HK-2 (cell line): ENCODE results near the gene PCDHGB2.
"Not testable (repeated sequence)": the region's sequence is repeated elsewhere in the genome, so short reads cannot be mapped to it uniquely, and the experiment has no call there.

Experiments
- DNase-seq: peaks from one replicate; pipeline ENCODE4 v3.0.0-alpha.2; 2018; ENCODE audit not compliant: unreplicated experiment

The PCDHGB2 gene

GRCh38 chr5:141384471-141385267 is 24.9 kb downstream of the PCDHGB2 start:
- no peak for DNase-seq

- not testable (repeated sequence) for DNase-seq
Observed at GRCh38 chr5:141387557-141388311, 27.9 kb downstream of the PCDHGB2 start, which contains the start of gene PCDHGB4. Gene PCDHGB4, plus strand, starts transcription at chr5:141387698. Its CDS starts 187 bp downstream, at chr5:141387885.

DNA sequence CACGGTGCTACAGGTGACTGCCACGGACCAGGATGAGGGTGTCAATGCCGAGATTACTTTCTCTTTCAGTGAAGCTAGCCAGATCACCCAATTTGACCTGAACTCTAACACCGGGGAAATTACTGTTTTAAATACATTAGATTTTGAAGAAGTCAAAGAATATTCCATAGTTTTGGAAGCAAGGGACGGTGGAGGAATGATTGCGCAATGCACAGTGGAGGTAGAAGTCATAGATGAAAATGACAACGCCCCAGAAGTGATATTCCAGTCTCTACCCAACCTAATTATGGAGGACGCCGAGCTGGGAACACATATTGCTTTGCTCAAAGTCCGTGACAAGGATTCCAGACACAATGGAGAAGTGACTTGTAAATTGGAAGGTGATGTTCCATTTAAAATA is 28.9 kb downstream of the PCDHGB2 start:
- no peak for DNase-seq

DNA sequence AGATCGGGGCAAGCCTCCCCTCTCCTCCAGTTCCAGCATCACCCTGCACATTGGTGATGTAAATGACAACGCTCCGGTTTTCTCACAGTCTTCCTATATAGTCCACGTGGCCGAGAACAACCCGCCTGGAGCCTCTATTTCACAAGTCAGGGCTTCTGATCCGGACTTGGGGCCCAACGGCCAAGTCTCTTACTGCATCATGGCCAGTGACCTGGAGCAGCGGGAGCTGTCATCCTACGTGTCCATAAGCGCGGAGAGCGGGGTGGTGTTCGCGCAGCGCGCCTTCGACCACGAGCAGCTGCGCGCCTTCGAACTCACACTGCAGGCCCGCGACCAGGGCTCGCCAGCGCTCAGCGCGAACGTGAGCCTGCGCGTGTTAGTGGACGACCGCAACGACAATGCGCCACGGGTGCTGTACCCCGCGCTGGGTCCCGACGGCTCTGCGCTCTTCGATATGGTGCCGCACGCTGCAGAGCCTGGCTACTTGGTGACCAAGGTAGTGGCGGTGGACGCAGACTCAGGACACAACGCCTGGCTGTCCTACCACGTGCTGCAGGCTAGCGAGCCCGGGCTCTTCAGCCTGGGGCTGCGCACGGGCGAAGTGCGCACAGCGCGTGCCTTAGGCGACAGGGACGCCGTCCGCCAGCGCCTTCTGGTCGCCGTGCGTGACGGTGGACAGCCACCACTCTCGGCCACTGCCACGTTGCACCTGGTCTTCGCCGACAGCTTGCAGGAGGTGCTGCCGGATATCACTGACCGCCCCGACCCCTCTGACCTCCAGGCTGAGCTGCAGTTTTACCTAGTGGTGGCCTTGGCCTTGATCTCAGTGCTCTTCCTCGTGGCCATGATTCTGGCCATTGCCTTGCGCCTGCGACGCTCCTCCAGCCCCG is 29.6 kb downstream of the PCDHGB2 start:
- no peak for DNase-seq

DNA sequence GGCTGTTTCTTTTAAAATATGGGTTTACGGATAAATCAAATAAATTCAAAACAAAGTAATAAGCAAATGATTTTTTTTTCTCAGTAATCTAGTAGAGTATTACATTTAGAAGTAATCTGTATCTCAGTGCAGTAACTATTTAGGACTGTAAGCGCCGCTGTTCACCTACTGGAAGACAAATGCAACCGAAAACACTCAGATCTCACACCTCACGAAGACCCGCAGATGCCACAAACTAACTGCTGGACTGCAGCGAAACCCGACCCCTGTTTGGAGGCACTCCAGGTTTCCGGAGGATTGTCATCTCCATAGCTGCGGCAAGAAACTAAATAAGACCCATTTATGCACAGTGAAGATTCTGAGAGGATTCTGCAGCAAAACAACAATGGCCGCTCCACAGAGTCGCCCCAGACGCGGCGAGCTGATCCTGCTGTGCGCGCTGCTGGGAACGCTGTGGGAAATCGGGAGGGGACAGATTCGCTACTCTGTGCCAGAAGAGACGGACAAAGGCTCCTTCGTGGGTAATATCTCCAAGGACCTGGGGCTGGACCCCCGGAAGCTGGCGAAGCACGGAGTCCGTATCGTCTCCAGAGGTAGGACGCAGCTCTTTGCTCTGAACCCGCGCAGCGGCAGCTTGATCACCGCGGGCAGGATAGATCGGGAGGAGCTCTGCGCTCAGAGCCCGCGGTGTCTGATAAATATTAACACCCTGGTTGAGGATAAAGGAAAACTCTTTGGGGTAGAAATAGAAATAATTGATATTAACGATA is 32.8 kb downstream of the PCDHGB2 start, which contains the start of gene PCDHGA8:
Gene PCDHGA8, plus strand, starts transcription at position 205 of the 770 bp plus-strand sequence. Its CDS starts 181 bp downstream, at position 386.
- DNase-seq = no peak

DNA sequence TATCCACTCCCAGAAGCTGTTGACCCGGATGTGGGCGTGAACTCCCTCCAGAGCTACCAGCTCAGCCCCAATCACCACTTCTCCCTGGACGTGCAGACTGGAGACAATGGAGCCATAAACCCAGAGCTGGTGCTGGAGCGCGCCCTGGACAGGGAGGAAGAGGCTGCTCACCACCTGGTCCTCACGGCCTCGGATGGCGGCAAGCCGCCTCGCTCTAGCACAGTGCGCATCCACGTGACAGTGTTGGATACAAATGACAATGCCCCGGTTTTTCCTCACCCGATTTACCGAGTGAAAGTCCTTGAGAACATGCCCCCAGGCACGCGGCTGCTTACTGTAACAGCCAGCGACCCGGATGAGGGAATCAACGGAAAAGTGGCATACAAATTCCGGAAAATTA is 33.5 kb downstream of the PCDHGB2 start:
- no peak for DNase-seq

GRCh38 chr5:141394401-141395187 is 34.8 kb downstream of the PCDHGB2 start:
- DNase-seq = not testable (repeated sequence)

DNA sequence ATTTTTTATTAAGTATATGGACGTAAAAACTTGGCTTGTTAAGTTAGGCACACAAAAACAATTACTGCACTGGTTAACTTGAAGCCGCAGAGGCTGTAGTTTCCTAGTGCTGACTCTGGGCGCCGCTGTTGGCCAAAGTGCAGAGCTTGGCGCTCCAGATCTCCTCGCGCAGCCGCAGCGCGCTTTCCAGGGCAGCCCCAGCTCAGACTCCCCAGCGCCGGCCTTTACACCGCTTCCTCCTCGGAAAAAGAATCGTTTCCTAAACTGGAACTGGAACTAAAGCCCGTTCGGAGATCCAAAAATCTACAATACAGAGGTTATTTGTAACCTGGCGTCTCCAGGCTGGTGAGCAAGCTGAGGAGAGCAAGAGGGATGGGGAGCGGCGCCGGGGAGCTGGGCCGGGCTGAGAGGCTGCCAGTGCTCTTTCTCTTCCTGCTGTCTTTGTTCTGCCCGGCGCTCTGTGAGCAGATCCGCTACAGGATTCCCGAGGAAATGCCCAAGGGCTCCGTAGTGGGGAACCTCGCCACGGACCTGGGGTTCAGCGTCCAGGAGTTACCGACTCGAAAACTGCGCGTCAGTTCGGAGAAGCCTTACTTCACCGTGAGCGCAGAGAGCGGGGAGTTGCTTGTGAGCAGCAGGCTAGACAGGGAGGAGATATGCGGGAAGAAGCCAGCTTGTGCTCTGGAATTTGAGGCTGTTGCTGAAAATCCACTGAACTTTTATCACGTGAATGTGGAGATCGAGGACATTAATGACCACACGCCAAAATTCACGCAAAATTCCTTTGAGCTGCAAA is 38.2 kb downstream of the PCDHGB2 start, which contains the start of gene PCDHGB5:
Gene PCDHGB5, plus strand, starts transcription at position 192 of the 796 bp plus-strand sequence. Its CDS starts 181 bp downstream, at position 373.
- DNase-seq = peak; percentile 12

DNA sequence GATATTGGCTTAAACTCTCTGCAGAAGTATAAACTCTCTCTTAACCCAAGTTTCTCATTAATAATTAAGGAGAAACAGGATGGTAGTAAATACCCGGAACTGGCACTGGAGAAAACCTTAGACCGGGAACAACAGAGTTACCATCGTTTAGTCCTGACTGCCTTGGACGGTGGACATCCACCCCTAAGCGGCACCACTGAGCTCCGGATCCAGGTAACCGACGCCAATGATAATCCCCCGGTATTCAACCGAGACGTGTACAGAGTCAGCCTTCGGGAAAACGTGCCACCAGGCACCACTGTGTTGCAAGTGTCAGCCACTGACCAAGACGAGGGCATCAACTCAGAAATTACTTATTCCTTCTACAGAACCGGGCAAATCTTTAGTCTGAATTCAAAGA is 38.8 kb downstream of the PCDHGB2 start:
- DNase-seq = no peak

DNA sequence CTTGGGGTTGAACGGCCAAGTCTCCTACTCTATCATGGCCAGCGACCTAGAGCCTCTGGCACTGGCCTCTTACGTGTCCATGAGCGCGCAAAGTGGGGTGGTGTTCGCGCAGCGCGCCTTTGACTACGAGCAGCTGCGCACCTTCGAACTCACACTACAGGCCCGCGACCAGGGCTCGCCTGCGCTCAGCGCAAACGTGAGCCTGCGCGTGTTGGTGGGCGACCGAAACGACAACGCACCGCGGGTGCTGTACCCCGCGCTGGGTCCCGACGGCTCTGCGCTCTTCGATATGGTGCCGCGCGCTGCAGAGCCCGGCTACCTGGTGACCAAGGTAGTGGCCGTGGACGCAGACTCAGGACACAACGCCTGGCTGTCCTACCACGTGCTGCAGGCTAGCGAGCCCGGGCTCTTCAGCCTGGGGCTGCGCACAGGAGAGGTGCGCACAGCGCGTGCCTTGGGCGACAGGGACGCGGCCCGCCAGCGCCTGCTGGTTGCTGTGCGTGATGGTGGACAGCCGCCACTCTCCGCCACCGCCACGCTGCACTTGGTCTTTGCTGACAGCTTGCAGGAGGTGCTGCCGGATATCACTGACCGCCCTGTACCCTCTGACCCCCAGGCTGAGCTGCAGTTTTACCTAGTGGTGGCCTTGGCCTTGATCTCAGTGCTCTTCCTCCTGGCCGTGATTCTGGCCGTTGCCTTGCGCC is 39.9 kb downstream of the PCDHGB2 start:
- DNase-seq = no peak

GRCh38 chr5:141402553-141403243 is 42.9 kb downstream of the PCDHGB2 start, which contains the start of gene PCDHGA9:
Gene PCDHGA9, plus strand, starts transcription at chr5:141402778. Its CDS starts 175 bp downstream, at chr5:141402953.
- DNase-seq = no peak

GRCh38 chr5:141403387-141403786 is 43.6 kb downstream of the PCDHGB2 start:
- DNase-seq = no peak

- not testable (repeated sequence) for DNase-seq
Observed at GRCh38 chr5:141407790-141408505, 48.2 kb downstream of the PCDHGB2 start, which contains the start of gene PCDHGB6. Gene PCDHGB6, plus strand, starts transcription at chr5:141408021. Its CDS starts 182 bp downstream, at chr5:141408203.

DNA sequence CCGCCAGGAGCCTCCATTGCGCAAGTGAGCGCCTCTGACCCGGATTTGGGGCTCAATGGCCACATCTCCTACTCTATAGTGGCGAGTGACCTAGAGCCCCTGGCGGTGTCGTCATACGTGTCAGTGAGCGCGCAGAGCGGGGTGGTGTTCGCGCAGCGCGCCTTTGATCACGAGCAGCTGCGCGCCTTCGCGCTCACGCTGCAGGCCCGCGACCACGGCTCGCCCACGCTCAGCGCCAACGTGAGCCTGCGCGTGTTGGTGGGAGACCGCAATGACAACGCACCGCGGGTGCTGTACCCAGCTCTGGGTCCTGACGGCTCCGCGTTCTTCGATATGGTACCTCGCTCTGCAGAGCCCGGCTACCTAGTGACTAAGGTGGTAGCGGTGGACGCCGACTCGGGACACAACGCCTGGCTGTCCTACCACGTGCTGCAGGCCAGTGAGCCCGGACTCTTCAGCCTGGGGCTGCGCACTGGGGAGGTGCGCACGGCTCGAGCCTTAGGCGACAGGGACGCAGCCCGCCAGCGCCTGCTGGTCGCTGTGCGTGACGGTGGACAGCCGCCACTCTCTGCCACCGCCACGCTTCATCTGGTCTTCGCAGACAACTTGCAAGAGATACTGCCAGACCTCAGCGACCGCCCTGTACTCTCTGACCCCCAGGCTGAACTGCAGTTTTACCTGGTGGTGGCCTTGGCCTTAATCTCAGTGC is 50.0 kb downstream of the PCDHGB2 start:
- DNase-seq = no peak

DNA sequence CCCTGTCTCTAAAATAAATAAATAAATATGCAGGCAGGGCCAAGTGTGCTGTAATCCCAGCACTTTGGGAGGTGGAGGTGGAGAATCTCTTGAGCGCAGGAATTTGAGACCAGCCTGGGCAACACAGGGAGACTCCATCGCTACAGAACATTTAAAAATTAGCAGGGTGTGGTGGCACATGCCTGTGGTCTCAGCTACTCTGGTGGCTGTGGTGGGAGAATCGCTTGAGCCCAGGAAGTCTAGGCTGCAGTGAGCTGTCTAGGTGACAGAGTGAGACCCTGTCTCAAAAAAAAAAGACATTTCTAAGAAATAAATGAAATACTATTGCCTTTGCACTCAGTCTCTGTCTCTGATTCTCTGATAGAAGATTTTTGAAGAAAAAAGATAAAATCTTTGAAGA is 51.8 kb downstream of the PCDHGB2 start:
- no peak for DNase-seq
